ENCODE data around the gene SKA2.
A peak's percentile ranks its signal among the peaks of the same experiment; 100 is the strongest.
"Not testable (repeated sequence)": the region's sequence is repeated elsewhere in the genome, so short reads cannot be mapped to it uniquely, and the experiment has no call there.

Gene SKA2

GRCh38 chr17:59151006-59151405, 4.0 kb downstream of the SKA2 start:
- DNase-seq, result no peak

DNA sequence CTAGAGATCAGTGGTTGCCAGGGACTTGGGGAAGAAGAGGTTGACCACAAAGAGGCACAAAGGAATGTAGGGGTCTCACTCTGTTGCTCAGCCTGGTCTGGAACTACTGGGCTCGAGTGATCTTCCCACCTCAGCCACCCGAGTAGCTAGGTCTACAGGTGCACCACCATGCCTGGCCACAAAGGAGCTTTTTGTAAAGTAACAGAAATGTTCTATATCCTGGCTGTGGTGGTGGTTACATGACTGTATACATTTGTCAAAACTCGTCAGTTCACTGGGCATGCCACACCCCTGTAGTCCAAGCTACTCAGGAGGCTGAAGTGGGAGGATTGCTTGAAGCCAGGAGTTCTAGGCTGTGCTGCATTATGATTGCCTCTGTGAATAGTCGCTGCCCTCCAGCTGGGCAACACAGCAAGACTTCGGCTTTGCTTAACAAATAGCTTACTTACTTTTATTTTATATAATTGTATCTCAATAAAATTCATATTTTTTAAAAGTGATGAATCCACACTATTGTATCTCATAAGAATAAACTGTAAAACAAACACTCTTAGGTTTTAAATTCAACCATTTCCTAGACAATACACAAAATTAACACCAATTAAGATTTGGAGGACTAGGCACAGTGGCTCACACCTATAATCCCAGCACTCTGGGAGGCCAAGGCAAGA, 5.0 kb downstream of the SKA2 start:
- DNase-seq, result peak; percentile 32

DNA sequence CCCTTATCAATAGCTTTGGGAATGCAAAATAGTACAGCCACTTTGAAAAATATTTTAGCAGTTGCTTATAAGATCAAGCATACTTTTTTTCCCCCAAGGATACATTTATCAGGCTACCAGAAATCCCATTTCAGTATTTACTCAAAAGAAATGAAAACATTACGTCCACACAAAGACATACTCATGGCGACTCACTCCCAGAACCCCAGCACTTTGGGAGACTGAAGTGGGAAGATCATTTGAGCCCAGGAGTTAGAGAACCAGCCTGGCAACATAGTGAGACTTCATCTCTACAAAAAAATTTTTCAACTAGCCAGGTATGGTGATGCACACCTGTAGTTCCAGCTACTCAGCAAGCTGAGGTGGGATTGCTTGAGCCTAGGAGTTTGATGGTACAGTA, 5.9 kb downstream of the SKA2 start:
- DNase-seq, result no peak

GRCh38 chr17:59145571-59146096, 9.4 kb downstream of the SKA2 start:
- no peak for DNase-seq

DNA sequence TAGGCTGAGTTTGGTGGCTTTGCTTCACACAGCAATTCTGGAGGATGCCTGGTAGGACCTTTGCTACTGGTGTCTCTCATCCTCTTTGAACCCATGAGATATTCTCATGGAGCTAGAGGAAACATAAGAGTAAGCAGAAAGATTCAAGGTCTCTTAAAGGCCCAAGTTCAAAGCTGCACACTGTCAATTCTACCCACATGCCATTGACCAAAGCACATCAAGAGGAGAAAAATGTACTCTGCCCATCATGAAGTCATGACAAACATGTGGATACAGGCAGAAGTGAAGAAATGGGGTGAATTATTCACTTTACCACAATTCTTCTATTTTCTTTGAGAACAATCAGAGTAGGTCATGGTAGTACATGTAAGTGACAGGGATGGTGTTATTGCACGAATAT, 13.1 kb downstream of the SKA2 start:
- no peak for DNase-seq

- DNase-seq, result no peak
Measured at GRCh38 chr17:59139939-59140338, 15.0 kb downstream of the SKA2 start.

- not testable (repeated sequence) for DNase-seq
Measured at GRCh38 chr17:59138339-59138738, 16.6 kb downstream of the SKA2 start.

DNA sequence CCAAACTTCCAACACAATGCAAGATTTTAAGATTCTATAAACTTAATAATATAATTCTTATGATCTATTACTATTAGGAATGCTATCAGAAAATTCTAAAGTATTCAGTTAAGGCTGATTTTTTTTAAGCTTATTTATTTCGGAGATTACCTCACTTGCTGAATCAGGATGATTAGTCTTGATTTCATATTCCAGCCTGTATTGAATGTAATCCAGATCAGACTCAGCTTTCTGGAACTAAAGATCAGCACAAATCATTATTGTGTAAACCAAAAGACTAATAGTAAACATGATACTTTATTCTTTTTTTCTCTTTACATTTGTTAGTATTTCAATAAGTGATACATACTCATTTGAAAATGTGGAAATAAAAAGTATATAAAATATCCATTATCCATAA, 23.9 kb downstream of the SKA2 start:
- no peak for DNase-seq

GRCh38 chr17:59129814-59130213, 25.2 kb downstream of the SKA2 start:
- no peak for DNase-seq

DNA sequence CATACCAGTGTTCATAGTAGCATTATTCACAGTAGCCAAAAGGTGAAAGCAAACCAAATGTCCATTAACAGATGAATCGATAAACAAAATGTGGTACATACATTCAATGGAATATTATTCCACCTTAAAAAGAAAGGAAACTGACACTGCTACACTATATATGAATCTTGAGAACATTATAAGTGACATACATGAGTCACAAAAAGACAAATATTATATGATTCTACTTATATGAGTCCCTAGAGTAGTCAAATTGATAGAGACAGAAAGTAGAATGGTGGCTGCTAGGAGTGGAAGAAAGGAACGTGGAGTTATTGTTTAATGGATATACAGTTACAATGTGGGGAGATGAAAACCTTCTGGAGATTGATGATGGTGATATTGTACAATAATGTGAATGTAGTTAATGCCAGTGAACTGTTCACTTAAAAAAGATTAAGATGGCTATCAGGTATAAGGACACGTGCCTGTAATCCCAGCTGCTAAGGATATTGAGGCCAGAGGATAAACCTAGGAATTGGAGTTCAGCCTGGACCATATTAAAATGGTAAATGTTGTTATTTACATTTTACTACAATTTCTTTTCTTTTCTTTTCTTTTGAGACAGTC, 28.1 kb downstream of the SKA2 start:
- no peak for DNase-seq

DNA sequence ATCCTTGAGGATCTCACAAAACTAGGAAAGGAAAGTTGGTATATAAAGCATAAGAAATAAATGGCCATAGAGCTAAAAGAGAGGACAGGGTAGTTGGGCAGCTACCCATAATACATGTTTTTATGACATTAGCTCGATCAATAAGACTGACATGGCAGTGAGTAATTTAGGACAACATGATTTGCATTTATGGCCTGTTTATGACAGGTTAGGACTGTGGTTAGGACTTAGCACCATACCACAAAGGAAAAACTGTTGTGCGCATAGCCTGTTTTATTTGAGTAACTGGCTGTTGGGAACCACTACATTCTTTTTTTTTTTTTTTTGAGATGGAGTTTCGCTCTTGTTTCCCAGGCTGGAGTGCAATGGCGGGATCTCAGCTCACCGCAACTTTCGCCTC, 30.3 kb downstream of the SKA2 start:
- no peak for DNase-seq

DNA sequence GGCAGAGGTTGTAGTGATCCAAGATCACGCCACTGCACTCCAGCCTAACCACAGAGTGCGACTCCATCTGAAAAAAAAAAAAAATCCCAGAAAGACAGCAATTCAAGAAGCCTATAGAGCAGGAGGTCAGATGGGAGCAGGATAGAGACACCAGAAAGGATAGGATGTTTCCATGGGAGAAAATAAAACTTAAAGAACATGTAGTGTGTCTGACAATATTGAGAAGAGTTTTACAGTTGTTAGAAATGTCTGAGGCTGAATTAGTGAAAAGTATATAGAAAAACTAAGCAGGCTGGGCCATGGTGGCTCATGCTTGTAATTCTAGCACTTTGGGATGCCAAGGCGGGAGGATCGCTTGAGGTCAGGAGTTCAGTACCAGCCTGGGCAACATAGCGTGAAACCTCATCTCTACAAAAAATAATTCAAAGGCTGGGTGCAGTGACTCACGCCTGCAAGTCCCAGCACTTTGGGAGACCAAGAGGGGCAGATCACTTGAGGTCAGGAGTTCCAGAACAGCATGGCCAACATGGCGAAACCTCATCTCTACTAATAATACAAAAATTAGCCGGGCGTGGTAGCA, 33.0 kb downstream of the SKA2 start:
- no peak for DNase-seq

DNA sequence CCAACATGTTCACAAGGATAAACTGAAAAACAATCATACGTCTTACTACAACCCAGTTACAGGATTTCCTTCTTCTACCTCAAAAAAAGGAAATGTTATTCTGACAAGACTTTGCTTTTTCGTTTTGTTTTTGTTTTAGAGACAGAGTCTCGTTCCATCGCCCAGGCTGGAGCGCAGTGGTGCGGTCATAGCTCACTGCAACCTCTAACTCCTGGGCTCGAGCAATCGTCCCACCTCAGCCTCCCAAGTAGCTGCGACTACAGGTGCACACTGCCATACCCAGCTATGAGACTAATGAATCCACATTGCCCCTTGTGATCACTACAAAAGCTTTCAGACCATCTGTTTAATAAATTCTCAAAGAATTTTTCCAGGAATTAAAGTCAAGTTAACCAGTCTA, 39.5 kb downstream of the SKA2 start:
- DNase-seq, result no peak

- DNase-seq, result no peak
Measured at GRCh38 chr17:59111539-59111938, 43.4 kb downstream of the SKA2 start.

DNA sequence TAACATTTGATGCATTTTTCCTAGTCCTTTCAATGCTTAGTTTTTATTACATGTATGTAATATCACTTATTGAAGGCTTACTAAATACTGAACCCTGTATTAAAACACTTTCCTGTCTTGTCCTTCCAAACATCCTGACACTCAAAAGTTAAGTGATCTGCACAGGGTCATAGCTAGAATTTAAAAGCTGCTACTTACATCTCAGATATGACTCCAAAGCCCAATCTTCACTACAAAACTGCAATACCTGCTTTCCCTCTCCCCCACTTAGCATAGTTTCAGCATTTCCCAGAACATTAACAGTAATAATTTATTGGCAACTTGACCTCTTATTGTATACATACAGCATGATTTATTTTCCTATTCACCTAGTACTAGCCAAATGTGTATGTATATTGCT, 44.0 kb downstream of the SKA2 start:
- no peak for DNase-seq

DNA sequence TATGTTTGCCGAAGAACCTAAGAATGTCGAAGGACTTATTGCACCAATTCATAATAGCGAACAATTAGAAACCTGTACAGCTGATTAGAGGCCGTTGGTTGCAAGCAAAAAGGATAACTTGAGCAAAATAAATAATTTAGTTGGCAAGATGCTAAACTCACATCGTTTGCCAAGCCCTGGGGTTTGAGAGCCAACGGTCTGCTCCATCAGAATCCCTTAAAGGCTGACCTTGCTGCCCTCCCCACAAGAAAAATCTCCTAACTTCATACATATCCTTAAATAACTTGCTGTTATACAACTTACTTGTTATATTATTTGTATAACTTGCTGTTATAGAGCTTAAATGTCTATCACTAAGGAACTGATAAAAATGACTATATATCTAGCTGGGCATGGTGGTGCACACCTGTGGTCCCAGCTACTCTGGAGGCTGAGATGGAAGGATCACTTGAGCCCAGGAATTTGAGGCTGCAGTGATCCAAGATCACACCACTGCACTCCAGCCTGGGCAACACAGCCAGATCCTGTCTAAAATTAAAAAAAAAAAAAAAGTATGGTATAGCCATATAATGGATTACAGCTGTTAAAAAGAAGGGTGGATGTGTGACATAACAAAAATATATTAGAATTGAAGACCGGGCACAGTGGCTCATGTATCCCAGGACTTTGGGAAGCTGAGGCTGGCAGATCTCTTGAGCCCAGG, 46.4 kb downstream of the SKA2 start:
- no peak for DNase-seq

GRCh38 chr17:59107306-59107670, 47.7 kb downstream of the SKA2 start:
- no peak for DNase-seq

GRCh38 chr17:59106463-59107305, 48.3 kb downstream of the SKA2 start, which contains the start of gene TRIM37:
TSS of gene TRIM37 (minus strand) at chr17:59106880. CDS start at chr17:59106461, 419 bp downstream.
- DNase-seq, result peak; percentile 100

DNA sequence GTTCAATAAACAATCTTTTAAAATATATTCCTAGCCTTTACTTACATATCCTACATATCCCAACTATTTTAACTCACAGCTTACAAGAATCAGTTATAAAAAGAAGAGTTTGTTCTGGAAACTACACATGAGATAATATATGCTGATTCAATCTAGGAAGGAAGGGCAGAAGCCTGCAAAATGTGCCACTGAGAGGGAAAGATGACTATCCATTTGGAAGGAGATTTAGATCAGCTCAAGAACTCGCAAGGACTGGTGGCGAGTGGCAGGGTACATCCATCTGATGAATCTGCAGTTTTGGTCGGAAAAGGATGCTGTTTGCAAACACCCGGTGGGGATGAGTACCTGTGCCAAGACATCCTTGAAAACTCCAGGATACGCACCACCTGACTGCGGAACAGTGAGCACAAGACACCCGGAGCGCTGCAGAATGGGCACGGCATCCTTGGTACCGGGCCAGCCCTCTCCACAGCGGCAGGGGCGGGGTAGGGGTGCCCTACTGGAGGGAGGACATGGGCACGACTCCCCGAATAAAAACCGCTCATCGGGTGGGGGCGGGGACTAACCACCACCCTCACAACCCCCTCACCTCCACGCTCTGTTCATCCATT, 49.0 kb downstream of the SKA2 start:
- peak; percentile 75 for DNase-seq

DNA sequence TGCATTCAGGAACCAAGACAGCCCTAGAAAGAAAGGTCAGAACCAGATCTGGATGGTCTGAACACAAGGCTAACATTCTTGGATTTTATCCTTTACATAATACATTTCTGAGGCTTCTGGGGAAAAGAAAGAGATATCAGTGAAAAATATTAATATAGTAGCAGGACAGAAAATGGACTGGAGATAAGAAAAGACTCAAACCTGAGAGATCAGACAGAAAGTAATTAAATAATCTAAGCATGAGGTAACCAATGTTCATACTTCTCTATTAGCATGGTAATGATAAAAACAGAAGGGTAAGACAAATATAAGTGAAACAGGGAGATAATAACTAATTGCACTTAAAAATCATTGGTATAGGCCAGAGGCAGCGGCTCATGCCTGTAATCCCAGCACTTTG, 53.8 kb downstream of the SKA2 start:
- DNase-seq, result no peak

DNA sequence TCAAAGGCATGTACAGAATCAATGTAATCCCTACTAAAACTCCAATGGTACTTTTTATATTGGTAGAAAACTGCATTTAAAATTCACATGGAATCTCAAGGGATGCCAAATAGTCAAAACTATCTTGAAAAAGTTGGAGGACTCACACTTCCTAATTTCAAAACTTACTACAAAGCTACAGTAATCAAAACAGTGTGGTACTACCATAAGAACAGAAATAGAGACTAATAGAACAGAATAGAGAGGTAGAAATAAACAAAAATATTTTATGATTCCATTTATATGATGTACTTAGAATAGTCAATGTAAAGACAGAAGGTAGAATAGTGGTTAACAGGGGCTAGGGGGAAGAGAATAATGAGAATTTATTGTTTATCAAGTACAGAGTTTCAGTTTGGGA, 57.1 kb downstream of the SKA2 start:
- no peak for DNase-seq

- DNase-seq, result no peak
Measured at GRCh38 chr17:59094861-59095530, 60.0 kb downstream of the SKA2 start.
